H9 (cell line): ENCODE measurements around the gene THAP4. TPM values are rescaled to one million over a fixed set of nuclear protein-coding genes. Genes with fewer than 3 reads are reported as not detected.

ENCODE experiments used
- DNase-seq: peaks from one replicate; pipeline ENCODE4 v3.0.0-alpha.2; 2017
- H2AFZ ChIP-seq: one replicate; pipeline ENCODE4 v1.6.1; 2013; ENCODE audit warnings: mild to moderate bottlenecking, low read length, control low read depth, moderate library complexity
- H2AK5ac ChIP-seq: 2 replicates; pipeline ENCODE4 v1.6.1; 2013; ENCODE audit warnings: low read length, control low read depth, mixed read lengths; ENCODE audit not compliant: insufficient read length
- H2BK120ac ChIP-seq: one replicate; pipeline ENCODE4 v1.6.1; 2013; ENCODE audit warnings: low read depth, mild to moderate bottlenecking, low read length, control low read depth, inconsistent platforms; ENCODE audit not compliant: poor library complexity, severe bottlenecking
- H2BK12ac ChIP-seq: 2 replicates; pipeline ENCODE4 v1.6.1; 2013; ENCODE audit warnings: low read length, control low read depth, mixed read lengths, low read depth; ENCODE audit not compliant: insufficient read length
- H2BK15ac ChIP-seq: 2 replicates; pipeline ENCODE4 v1.6.1; 2013; ENCODE audit warnings: low read depth, low read length, control low read depth
- H2BK20ac ChIP-seq: one replicate; pipeline ENCODE4 v1.6.1; 2013; ENCODE audit warnings: low read depth, mild to moderate bottlenecking, low read length, control low read depth, inconsistent platforms; ENCODE audit not compliant: poor library complexity, severe bottlenecking
- H2BK5ac ChIP-seq: 2 replicates; pipeline ENCODE4 v1.6.1; 2013; ENCODE audit warnings: low read length, control low read depth, mixed read lengths; ENCODE audit not compliant: insufficient read length
- H3K14ac ChIP-seq: 2 replicates; pipeline ENCODE4 v1.6.1; 2013; ENCODE audit warnings: low read length, control low read depth; ENCODE audit not compliant: insufficient read depth
- H3K18ac ChIP-seq: 2 replicates; pipeline ENCODE4 v1.6.1; 2013; ENCODE audit warnings: low read depth, mild to moderate bottlenecking, mixed read lengths, low read length, control low read depth; ENCODE audit not compliant: insufficient read length
- H3K23ac ChIP-seq: 2 replicates; pipeline ENCODE4 v1.6.1; 2013; ENCODE audit warnings: low read length, control low read depth, mixed read lengths, low read depth; ENCODE audit not compliant: insufficient read length
- H3K23me2 ChIP-seq: 2 replicates; pipeline ENCODE4 v1.6.1; 2013; ENCODE audit warnings: low read depth, mild to moderate bottlenecking, mixed read lengths, low read length, control low read depth; ENCODE audit not compliant: insufficient read length, poor library complexity, severe bottlenecking
- H3K27ac ChIP-seq: 2 replicates; pipeline ENCODE4 v1.5.1; 2013; ENCODE audit warnings: low read length, control low read depth, mixed read lengths, low read depth; ENCODE audit not compliant: insufficient read length
- H3K27me3 ChIP-seq: 2 replicates; pipeline ENCODE4 v1.6.1; 2013; ENCODE audit warnings: low read length, control low read depth, inconsistent platforms; ENCODE audit not compliant: insufficient read depth
- H3K4ac ChIP-seq: 2 replicates; pipeline ENCODE4 v1.6.1; 2013; ENCODE audit warnings: low read depth, mild to moderate bottlenecking, control low read depth, inconsistent platforms, low read length, moderate library complexity
- H3K4me1 ChIP-seq: 2 replicates; pipeline ENCODE4 v1.6.1; 2013; ENCODE audit warnings: low read length, control low read depth, inconsistent platforms; ENCODE audit not compliant: insufficient read depth
- H3K4me2 ChIP-seq: 2 replicates; pipeline ENCODE4 v1.6.1; 2013; ENCODE audit warnings: low read length, control low read depth, mixed read lengths; ENCODE audit not compliant: insufficient read length, insufficient read depth
- H3K56ac ChIP-seq: 2 replicates; pipeline ENCODE4 v1.6.1; 2013; ENCODE audit warnings: low read depth, mild to moderate bottlenecking, mixed read lengths, low read length, control low read depth; ENCODE audit not compliant: insufficient read length
- H3K79me1 ChIP-seq: 2 replicates; pipeline ENCODE4 v1.6.1; 2013; ENCODE audit warnings: low read depth, mild to moderate bottlenecking, moderate library complexity, low read length, control low read depth, inconsistent platforms; ENCODE audit not compliant: insufficient read depth, poor library complexity, severe bottlenecking
- H3K79me2 ChIP-seq: 2 replicates; pipeline ENCODE4 v1.6.1; 2013; ENCODE audit warnings: low read length, control low read depth, inconsistent platforms; ENCODE audit not compliant: insufficient read depth
- H3K9ac ChIP-seq: 2 replicates; pipeline ENCODE4 v1.6.1; 2013; ENCODE audit warnings: low read length, control low read depth, mixed read lengths; ENCODE audit not compliant: insufficient read length; ENCODE audit errors: extremely low read depth
- H3K9me3 ChIP-seq: one replicate; pipeline ENCODE4 v1.6.1; 2013; ENCODE audit warnings: low read depth, low read length, inconsistent platforms; ENCODE audit not compliant: control insufficient read depth
- H3T11ph ChIP-seq: one replicate; pipeline ENCODE4 v1.6.1; 2013; ENCODE audit warnings: mild to moderate bottlenecking, low read length, control low read depth, inconsistent platforms
- H4K20me1 ChIP-seq: one replicate; pipeline ENCODE4 v1.6.1; 2013; ENCODE audit not compliant: control insufficient read depth, insufficient read length, insufficient read depth
- H4K5ac ChIP-seq: 2 replicates; pipeline ENCODE4 v1.6.1; 2013; ENCODE audit warnings: low read depth, mild to moderate bottlenecking, mixed read lengths, low read length, control low read depth; ENCODE audit not compliant: insufficient read length
- H4K8ac ChIP-seq: replicated peaks from 2 replicates; pipeline ENCODE4 v1.6.1; 2013; ENCODE audit warnings: low read length, control low read depth, mixed read lengths, low read depth; ENCODE audit not compliant: insufficient read length
- H4K91ac ChIP-seq: 2 replicates; pipeline ENCODE4 v1.6.1; 2013; ENCODE audit warnings: low read depth, mild to moderate bottlenecking, moderate library complexity, mixed read lengths, low read length, control low read depth; ENCODE audit not compliant: insufficient read length
- H3K27ac Mint-ChIP-seq, 3 experiments: 2 replicates in 2 of 3; 3 replicates in 1 of 3; pipeline ENCODE4 v1.8.0; 2020 to 2021; ENCODE audit warnings: mixed read lengths in 3 of 3, mild to moderate bottlenecking in 1 of 3, moderate library complexity in 1 of 3
- H3K27me3 Mint-ChIP-seq: 2 replicates; pipeline ENCODE4 v1.8.0; 2021; ENCODE audit warnings: low read depth, mild to moderate bottlenecking, moderate library complexity, mixed read lengths
- H3K36me3 Mint-ChIP-seq, 3 experiments: 2 replicates in 2 of 3; 3 replicates in 1 of 3; pipeline ENCODE4 v1.8.0; 2020 to 2021; ENCODE audit warnings: low read depth in 3 of 3, mixed read lengths in 3 of 3; ENCODE audit not compliant: insufficient read depth in 1 of 3
- H3K4me1 Mint-ChIP-seq, 2 experiments: 2 replicates each; pipeline ENCODE4 v1.8.0; 2020; ENCODE audit warnings: mixed read lengths in 2 of 2
- H3K4me3 Mint-ChIP-seq, 2 experiments: 2 replicates in 1 of 2; 3 replicates in 1 of 2; pipeline ENCODE4 v1.8.0; 2020 to 2021; ENCODE audit warnings: mild to moderate bottlenecking in 2 of 2, mixed read lengths in 2 of 2, moderate library complexity in 1 of 2
- H3K9me3 Mint-ChIP-seq, 2 experiments: 2 replicates in 1 of 2; 3 replicates in 1 of 2; pipeline ENCODE4 v1.8.0; 2020; ENCODE audit warnings: mild to moderate bottlenecking in 2 of 2, mixed read lengths in 2 of 2, moderate library complexity in 1 of 2
- WGBS: extraction: QIAGEN DNeasy Blood & Tissue Kit; methylation state at CpG from one replicate; pipeline ENCODE4 v1.1.7; 2013; ENCODE audit warnings: missing lambda C conversion rate, low lambda C conversion rate, mixed read lengths; ENCODE audit not compliant: insufficient read length; ENCODE audit errors: extremely low coverage; 5-methylcytosine and 5-hydroxymethylcytosine counted together
- total RNA-seq: library from RNA; stranded (reverse); gene quantifications from 2 replicates; pipeline ENCODE4 v1.2.1, GENCODE V29; 2021
- TF ChIP-seq, protein P1 (sequence below): fragments of 200-600 bp; sonication (generic); conservative IDR thresholded peaks from 3 replicates; pipeline ENCODE4 v1.8.0; 2021; ENCODE audit warnings: antibody characterized with exemption, mild to moderate bottlenecking

THAP4 gene
- total RNA-seq, 1 experiment from 2014 or later: 70.6 TPM

DNA sequence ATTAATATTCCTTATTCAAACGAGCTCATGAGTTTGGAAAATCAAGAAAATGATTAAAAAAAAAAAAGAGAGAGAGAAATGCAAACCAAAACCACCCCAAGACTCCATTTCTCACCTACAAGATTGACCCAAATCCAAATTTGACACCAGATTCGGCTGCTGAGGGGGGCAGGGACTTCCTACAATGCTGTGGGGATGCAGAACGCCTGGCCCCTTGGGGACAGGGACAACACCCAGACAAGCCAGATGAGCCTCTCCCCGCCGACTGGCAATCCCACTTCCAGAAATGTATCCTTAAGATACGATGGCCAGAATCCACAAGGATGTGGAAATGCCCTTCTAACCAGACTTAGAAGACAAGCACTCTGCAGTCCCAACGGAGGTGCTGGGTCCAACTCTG lies 57.7 kb downstream of the THAP4 start:
- no peak for DNase-seq
- Mint-ChIP-seq H3K36me3 (peaks cover 42 to 49% (median 44%) of the 10 kb centered on the region in 3 experiments), H3K9me3 (peaks cover 23 to 25% of the 10 kb centered on the region in 2 experiments)

More for the DNA sequence above, 57.7 kb downstream of the THAP4 start:
- no peaks in the 10 kb centered on the region for H3K23me2 ChIP-seq
- H3K9me3 ChIP-seq: peaks cover 8% of the 10 kb centered on the region
- H2AK5ac ChIP-seq: no peak overlapping the region
- no peak overlapping the region for H3K23ac ChIP-seq
- H3K4me1 ChIP-seq: no peaks in the 10 kb centered on the region; the same call in 1 of the 2 replicates
- H4K8ac ChIP-seq: no peak overlapping the region
- no peak overlapping the region for H2BK120ac ChIP-seq
- TF ChIP-seq, protein P1, sequence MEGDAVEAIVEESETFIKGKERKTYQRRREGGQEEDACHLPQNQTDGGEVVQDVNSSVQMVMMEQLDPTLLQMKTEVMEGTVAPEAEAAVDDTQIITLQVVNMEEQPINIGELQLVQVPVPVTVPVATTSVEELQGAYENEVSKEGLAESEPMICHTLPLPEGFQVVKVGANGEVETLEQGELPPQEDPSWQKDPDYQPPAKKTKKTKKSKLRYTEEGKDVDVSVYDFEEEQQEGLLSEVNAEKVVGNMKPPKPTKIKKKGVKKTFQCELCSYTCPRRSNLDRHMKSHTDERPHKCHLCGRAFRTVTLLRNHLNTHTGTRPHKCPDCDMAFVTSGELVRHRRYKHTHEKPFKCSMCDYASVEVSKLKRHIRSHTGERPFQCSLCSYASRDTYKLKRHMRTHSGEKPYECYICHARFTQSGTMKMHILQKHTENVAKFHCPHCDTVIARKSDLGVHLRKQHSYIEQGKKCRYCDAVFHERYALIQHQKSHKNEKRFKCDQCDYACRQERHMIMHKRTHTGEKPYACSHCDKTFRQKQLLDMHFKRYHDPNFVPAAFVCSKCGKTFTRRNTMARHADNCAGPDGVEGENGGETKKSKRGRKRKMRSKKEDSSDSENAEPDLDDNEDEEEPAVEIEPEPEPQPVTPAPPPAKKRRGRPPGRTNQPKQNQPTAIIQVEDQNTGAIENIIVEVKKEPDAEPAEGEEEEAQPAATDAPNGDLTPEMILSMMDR: no peak
- WGBS: no CpG with 5 or more reads among the region's 7 CpGs
- no peak overlapping the region for H3K4ac ChIP-seq
- H3K27ac ChIP-seq: no peak overlapping the region
- H4K5ac ChIP-seq: no peak overlapping the region
- H4K91ac ChIP-seq: no peak overlapping the region
- no peaks in the 10 kb centered on the region for H3K27me3 ChIP-seq
- Mint-ChIP-seq H3K27ac (no peak overlapping the region), H3K4me3 (no peak overlapping the region), H3K27me3 (no peaks in the 10 kb centered on the region; the same call in 1 of the 2 replicates), H3K4me1 (peaks cover 11 to 14% of the 10 kb centered on the region in 2 experiments)
- no peak overlapping the region for H3K18ac ChIP-seq
- no peak overlapping the region for H3K4me2 ChIP-seq
- no peaks in the 10 kb centered on the region for H3K79me1 ChIP-seq
- peaks cover 3% of the 10 kb centered on the region for H4K20me1 ChIP-seq
- no peak overlapping the region for H2AFZ ChIP-seq
- no peaks in the 10 kb centered on the region for H3K79me2 ChIP-seq
- no peak overlapping the region for H3K9ac ChIP-seq
- H2BK12ac ChIP-seq: no peak overlapping the region
- no peak overlapping the region for H3T11ph ChIP-seq
- H2BK15ac ChIP-seq: no peak overlapping the region
- H2BK20ac ChIP-seq: no peak overlapping the region
- no peak overlapping the region for H2BK5ac ChIP-seq
- H3K56ac ChIP-seq: no peak overlapping the region
- H3K14ac ChIP-seq: no peak overlapping the region
